Measurements from ENCODE around the gene CIDEA.

The CIDEA gene

DNA sequence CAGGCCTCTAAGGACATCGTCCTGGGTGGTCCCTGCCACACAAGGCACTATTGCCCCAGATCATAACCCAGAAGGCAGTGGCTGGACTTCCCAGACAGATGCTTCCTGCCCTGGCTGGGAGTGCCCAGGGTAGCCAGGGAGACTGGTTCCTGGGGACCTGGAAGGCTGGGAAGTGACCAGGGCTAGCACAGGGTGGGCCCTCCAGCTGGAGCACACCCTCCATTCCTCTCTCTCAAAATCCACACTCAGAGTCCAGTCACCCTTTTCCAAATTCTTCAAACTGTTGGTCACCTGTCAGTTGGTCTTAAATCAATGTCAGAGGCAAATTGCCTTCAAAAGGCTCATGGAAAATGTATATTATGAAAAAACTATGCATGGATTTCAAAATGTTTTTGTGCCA, 42.3 kb downstream of the CIDEA start:
- no peak for DNase-seq (ENCODE audit: low read depth in 3 of 3, low spot score in 1 of 3)

DNA sequence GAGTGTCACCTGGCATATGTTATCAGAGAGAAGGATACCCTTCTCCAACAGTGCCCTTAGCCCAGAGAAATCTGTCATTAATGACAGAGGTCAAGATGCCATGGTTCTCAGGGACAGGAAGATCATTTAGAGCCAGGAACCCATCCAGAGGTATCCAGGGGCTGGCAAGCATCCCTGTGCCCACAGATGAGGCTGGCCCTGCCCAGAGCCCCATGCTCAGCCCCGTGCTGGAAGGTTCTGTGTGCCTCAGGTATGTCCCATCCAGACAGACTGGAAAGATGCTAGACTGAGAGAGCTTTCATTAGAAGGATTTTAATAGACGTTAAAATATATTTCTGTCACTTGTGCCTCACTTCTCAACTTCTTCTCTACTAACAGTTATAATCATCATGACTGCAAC, 45.7 kb downstream of the CIDEA start:
- DNase-seq (ENCODE audit: low read depth in 3 of 3, low spot score in 1 of 3): no peak

GRCh38 chr18:12301263-12302005, 47.3 kb downstream of the CIDEA start:
- DNase-seq (ENCODE audit: low read depth in 3 of 3, low spot score in 1 of 3): no peak

DNA sequence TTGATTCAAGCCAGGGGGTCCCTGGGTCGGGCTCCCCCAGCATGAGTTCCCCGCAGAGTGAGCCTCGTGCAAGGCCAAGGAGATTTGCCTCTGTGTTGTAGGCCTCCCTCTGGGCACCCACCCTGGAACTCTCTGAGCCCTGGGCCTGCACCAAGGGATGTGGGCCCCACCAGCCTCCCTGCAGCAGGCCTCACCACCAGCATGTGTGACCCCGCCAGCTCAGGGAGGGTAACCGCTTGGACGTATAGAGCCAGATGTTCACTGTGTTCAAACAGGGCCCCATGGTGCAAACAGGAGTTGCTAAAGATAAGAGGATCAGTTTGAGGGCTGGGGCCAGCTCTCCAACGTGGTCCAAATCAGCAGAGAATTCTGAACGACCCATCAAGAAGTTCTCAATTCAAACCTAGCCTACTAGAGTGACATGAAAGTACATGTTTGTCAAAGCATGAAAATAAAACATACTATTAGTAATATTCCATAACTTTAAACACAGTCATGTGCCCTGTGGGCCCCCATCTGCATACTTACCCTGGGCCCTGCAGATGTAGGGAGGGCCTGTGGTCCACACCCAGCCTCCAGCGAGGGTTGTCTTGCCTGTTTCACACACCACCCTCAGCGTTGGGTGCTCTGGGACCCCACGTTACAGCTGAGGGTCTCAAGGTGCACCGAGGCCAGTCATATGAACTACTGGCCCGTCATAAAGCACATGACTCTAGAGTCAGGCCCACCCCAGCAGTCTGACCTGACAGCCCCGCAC, 48.4 kb downstream of the CIDEA start:
- no peak for DNase-seq (ENCODE audit: low read depth in 3 of 3, low spot score in 1 of 3)

- DNase-seq (ENCODE audit: low read depth in 3 of 3, low spot score in 1 of 3): no peak
Observed at GRCh38 chr18:12304351-12305210, 50.4 kb downstream of the CIDEA start.

GRCh38 chr18:12305211-12305610, 51.0 kb downstream of the CIDEA start:
- DNase-seq (ENCODE audit: low read depth in 3 of 3, low spot score in 1 of 3): no peak

- no peak for DNase-seq (ENCODE audit: low read depth in 3 of 3, low spot score in 1 of 3)
Observed at GRCh38 chr18:12305930-12306629, 51.9 kb downstream of the CIDEA start.

- no peak for DNase-seq (ENCODE audit: low read depth in 3 of 3, low spot score in 1 of 3)
Observed at GRCh38 chr18:12306752-12307700, 52.9 kb downstream of the CIDEA start.

DNA sequence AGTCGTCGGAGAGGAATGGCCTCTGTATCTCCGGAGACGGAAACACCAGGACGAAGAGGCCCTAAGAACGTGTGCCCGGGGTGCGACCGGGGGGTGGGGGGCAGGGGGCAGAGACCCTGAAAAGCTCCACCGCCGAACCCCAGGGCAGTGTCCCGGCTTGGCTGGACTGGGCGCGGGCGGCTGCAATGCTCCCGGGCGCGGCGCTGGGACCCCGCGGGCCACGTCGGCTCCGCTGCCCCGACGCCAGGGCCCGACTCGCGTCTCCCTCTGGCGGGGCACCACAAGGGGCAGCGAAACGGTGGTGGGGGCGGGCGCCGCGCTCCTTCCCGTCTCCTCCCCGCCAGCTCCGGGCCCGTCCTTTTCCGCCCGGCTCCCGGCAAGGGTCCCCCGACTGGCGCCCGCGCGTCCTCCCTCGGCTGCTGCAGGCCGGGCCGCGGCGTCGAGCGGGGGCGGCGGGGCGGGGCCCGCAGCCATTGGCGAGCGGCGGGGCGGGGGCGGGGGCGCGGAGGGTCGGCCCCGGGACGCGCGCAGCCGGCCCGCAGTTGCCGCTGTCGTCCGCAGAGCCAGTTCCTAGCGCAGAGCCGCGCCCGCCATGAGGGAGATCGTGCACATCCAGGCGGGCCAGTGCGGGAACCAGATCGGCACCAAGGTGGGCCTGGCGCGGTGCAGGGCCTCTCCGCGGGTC, 53.7 kb downstream of the CIDEA start, which contains the start of gene TUBB6:
TSS of gene TUBB6 (plus strand) at position 541 of the 685 bp plus-strand sequence. CDS start at position 593, 52 bp downstream.
- no peak for DNase-seq (ENCODE audit: low read depth in 3 of 3, low spot score in 1 of 3)

GRCh38 chr18:12308386-12309100, 54.4 kb downstream of the CIDEA start:
- no peak for DNase-seq (ENCODE audit: low read depth in 3 of 3, low spot score in 1 of 3)

- DNase-seq (ENCODE audit: low read depth in 3 of 3, low spot score in 1 of 3): no peak
Observed at GRCh38 chr18:12309683-12310198, 55.6 kb downstream of the CIDEA start.

- DNase-seq (ENCODE audit: low read depth in 3 of 3, low spot score in 1 of 3): no peak
Observed at GRCh38 chr18:12310762-12311161, 56.6 kb downstream of the CIDEA start.

GRCh38 chr18:12312976-12313375, 58.8 kb downstream of the CIDEA start:
- DNase-seq (ENCODE audit: low read depth in 3 of 3, low spot score in 1 of 3): no peak

DNA sequence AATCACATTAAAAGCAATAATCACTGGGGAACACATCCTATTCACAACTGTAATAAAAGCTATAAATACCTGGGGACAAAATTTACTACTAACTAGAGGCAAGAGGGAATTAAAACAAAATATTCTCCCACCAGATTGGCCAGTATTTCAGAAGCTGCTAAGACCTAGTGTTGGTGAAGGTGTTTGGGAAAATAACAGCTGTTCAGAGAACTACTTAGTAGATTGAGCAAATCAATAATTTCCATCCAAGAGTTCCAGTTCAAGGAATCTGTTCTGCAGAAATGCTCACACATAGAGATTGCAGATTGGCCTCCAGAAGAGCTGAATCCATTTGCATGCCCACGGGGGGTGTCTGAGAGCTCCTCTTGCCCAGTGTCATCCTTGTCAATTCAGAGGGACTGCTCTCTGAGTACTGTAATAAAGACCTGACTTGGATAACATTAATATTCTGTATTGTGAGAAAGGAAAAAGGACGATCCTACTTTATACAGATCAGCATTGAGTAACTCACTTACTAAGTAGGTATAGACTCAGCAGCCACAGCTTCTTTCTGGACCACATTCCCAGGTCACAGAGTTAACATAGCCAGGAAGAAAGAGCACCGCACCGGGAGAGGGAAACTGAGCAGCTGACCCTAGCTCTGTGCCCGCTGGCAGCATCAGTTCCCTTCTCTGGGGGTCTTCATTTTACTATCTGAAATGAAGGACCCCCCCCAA, 59.5 kb downstream of the CIDEA start:
- DNase-seq (ENCODE audit: low read depth in 3 of 3, low spot score in 1 of 3): no peak

GRCh38 chr18:12314591-12315305, 60.6 kb downstream of the CIDEA start:
- no peak for DNase-seq (ENCODE audit: low read depth in 3 of 3, low spot score in 1 of 3)

DNA sequence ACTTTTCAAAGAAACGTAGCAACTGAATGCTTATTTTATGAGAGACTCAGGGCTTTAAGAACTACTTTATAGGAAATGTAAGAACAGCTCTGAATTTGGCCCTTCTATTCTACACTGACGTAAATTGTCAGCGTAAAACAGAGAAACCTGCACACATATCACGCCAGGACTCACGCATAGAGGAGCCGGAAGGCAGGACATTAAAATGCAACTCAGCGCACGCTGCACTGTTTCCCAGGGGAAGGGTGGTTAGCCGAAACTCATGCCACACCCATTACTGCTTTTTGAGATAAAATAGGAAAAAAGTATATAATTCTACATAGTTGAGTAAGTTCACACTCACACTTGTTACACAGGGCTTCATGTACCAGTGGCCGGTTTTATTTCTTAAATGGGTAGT, 61.3 kb downstream of the CIDEA start:
- DNase-seq (ENCODE audit: low read depth in 3 of 3, low spot score in 1 of 3): no peak

DNA sequence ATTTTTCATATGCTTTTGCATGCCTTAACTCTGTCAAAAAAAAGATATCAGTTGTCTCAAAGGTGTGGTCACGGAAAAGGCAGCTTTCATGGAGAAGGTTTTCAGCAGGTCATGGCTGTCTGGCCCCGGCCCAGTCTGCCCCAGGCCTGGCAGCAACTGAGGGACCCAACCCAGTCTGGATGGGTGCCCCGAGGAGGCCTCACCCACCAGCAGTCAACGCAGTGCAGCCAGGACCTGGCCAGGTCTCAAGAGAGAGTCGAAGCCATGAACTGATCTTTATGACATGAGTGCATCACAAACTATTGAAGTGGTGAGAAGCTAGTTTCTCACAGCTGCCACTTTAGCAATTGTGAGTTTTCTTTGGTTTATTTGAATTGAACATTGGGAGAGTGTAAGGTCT, 61.8 kb downstream of the CIDEA start:
- no peak for DNase-seq (ENCODE audit: low read depth in 3 of 3, low spot score in 1 of 3)

Measured in stimulated activated CD4-positive, alpha-beta T cell treated with anti-CD3 and anti-CD28 coated beads, TNF-alpha, amount 100 ng/mL, for 1 hour (primary cell).